Testis (tissue), 3 donors: ENCODE measurements around the gene PRSS38. TPM values are rescaled to one million over a fixed set of nuclear protein-coding genes. Genes with fewer than 3 reads are reported as not detected.
A peak's percentile ranks its signal among the peaks of the same experiment; 100 is the strongest.

Experiments used
- DNase-seq: peaks from one replicate; pipeline ENCODE4 v3.0.0-alpha.2; 2019
- H3K27ac ChIP-seq, 2 donors: fragments of 200-600 bp; sonication (generic); one replicate each; pipeline ENCODE4 v1.5.1; 2019
- H3K27me3 ChIP-seq: fragments of 200-600 bp; sonication (generic); one replicate; pipeline ENCODE4 v1.5.1; 2019
- H3K36me3 ChIP-seq: fragments of 200-600 bp; sonication (generic); one replicate; pipeline ENCODE4 v1.5.1; 2017; ENCODE audit warnings: low read depth; ENCODE audit errors: missing control alignments
- H3K4me1 ChIP-seq: fragments of 200-600 bp; sonication (generic); one replicate; pipeline ENCODE4 v1.5.1; 2019
- H3K4me3 ChIP-seq, 2 donors: fragments of 200-600 bp; sonication (generic); one replicate each; pipeline ENCODE4 v1.5.1; 2017 to 2019
- H3K9me3 ChIP-seq: fragments of 200-600 bp; sonication (generic); one replicate; pipeline ENCODE4 v1.5.1; 2017
- POLR2A ChIP-seq: fragments of 450-650 bp; IDR thresholded peaks from one replicate; pipeline ENCODE4 v1.6.1; 2017; ENCODE audit warnings: antibody characterized with exemption, mild to moderate bottlenecking, moderate library complexity
- WGBS, 2 donors: methylation state at CpG; one replicate each; pipeline ENCODE4 v1.1.5; 2018; 5-methylcytosine and 5-hydroxymethylcytosine counted together
- intact Hi-C: fragments of 100-400 bp; cut with DNase I; formaldehyde crosslinking; loops from one replicate; pipeline ENCODE4 v1.15.1; 2023; ENCODE audit warnings: low total_unique reads
- polyA plus RNA-seq: library from polyadenylated mRNA; stranded (reverse); fragments of 350-450 nt; fragmentation: Illumina TruSeq; extraction: RNeasy Lipid Tissue Mini Kit (QIAGEN cat#74804); gene quantifications from one replicate; pipeline ENCODE4 v1.2.3, GENCODE V29; 2014; ENCODE audit warnings: low read depth, low replicate concordance; ENCODE audit not compliant: insufficient read depth
- total RNA-seq, 2 donors: library from RNA; depleted of rRNA; stranded (reverse); fragments of >200 nt; gene quantifications; one replicate each; pipeline ENCODE4 v1.2.3, GENCODE V29; 2016
- TF ChIP-seq, protein P1 (sequence below), 3 experiments: fragments of 450-650 bp in 2 of 3; fragments of 200-600 bp in 1 of 3; sonication (generic) in 1 of 3; IDR thresholded peaks; one replicate each; pipeline ENCODE4 v1.5.1; 2016 to 2019; ENCODE audit warnings: antibody characterized with exemption in 3 of 3, mild to moderate bottlenecking in 2 of 3, moderate library complexity in 1 of 3

Gene PRSS38
- total and polyA plus RNA-seq, 3 donors from 2014 or later = 3.4 to 9.3 (median 5.4) TPM

DNA sequence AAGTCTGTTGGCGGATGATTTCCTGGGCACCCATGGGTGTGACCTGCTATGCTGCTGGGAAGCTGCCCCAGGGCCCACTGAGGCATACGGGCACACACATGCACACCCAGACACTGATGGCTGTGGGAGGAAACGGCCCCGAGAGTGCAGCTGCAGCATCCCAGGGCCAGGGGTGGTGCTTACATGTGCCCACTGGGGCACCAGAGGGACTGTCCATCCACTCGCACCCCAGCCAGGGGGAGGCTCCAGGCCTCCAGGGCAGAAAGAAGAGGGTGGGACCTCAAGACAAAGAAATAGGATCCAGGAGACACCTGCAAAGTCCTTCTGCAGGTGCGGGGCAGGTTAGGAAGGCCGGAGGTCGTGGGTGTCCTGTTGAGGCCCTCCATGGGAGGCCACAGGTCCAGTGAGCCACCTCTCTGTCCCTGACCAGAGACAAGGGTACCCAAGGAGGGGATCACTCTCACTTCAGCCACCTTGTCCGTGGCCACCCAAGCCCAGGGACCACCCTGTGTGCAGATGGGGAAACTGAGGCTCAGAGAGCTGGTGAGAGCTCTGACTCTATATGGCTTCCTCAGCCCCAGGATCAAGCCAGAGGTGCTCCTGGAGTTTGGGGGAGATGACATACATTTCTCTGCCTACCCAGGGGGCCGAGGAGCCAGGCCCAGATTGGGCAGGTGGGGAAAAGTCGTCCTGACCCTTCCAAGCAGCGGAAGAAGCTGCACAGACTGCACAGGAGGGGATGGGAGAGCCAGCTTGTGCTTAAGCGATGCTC lies 75.2 kb downstream of the PRSS38 start:
- Histone ChIP-seq H3K27me3 (no peaks in the 10 kb centered on the region), H3K4me3 (no peak overlapping the region), H3K27ac (no peak overlapping the region), H3K9me3 (no peaks in the 10 kb centered on the region), H3K36me3 (no peaks in the 10 kb centered on the region), H3K4me1 (peaks cover 13% of the 10 kb centered on the region)
- TF ChIP-seq, protein P1, sequence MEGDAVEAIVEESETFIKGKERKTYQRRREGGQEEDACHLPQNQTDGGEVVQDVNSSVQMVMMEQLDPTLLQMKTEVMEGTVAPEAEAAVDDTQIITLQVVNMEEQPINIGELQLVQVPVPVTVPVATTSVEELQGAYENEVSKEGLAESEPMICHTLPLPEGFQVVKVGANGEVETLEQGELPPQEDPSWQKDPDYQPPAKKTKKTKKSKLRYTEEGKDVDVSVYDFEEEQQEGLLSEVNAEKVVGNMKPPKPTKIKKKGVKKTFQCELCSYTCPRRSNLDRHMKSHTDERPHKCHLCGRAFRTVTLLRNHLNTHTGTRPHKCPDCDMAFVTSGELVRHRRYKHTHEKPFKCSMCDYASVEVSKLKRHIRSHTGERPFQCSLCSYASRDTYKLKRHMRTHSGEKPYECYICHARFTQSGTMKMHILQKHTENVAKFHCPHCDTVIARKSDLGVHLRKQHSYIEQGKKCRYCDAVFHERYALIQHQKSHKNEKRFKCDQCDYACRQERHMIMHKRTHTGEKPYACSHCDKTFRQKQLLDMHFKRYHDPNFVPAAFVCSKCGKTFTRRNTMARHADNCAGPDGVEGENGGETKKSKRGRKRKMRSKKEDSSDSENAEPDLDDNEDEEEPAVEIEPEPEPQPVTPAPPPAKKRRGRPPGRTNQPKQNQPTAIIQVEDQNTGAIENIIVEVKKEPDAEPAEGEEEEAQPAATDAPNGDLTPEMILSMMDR (IDR thresholded peaks at IDR 0.05) = no peak
- TF ChIP-seq POLR2A = no peak
- whole genome bisulfite sequencing, 2 donors = 95 to 98% methylated on average over 8 to 13 of the region's 13 CpGs
- DNase-seq = peak; percentile 3
- intact Hi-C loops = no loop called here

DNA sequence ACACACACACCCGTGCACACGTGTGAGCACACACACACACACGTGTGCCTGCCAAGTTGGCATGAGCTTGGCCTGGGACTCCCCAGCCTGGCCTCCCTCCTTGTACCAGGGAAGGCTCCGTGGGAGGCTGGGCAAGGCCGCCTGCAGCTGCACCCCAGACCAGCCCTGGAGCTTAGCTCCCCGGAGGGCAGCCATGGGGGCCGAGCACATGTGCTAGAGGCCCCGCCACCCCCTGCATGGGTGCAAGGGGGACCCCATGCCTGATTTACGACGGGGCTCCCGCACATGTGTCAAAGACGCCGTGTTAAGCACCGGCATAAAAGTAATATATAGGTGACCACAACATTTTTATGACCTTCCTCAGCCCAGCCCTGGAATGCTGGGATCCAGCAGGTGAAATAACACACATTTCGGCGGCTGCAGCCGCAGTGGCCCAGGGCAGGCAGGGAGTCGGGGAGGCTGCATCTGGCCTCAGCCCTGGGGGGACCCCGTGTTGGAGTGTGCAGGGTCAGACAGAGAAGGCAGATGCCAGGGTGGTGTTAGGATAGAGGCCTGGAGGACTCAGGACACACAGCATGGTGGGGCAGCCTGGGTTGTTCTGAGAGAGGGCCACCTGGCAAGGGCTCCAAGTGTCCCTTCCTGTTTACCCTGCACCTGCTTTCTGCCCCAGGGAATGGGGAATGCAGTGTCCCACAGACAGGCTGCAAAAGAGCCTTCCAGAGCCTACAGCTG lies 75.9 kb downstream of the PRSS38 start:
- Histone ChIP-seq H3K36me3 (no peaks in the 10 kb centered on the region), H3K4me1 (peaks cover 13% of the 10 kb centered on the region), H3K27ac (no peak overlapping the region), H3K4me3 (no peak overlapping the region), H3K27me3 (no peaks in the 10 kb centered on the region), H3K9me3 (no peaks in the 10 kb centered on the region)
- TF ChIP-seq POLR2A = no peak
- TF ChIP-seq, protein P1 (IDR thresholded peaks at IDR 0.05) = no peak
- intact Hi-C loops = no loop called here
- WGBS, 2 donors = 82 to 88% methylated on average over 18 to 19 of the region's 19 CpGs
- DNase-seq = peak; percentile 3

DNA sequence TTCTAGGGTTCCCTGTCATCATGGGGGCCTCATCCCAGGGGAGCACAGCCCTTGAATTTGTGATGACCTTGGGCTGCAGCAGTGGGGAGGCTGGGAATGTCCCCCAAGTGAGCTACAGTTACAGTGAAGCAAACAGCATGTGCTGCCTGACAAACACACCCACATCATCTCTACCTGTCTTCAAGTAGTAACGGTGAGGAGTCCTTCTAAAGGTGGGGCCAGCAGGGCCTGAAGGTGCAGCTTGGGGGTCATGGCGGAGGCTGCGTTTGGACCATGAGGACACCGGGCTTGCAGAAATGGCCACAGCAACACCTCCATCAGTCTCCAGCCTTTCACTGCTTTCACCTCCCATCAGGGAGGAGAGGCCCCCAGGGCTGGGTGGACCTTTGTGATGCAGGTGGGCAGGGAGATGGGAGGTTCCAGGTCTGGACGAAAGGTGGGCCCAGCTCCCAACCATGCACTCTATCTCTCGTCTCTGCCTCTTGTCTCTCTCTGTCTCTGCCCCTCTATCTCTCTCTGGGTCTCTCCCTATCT lies 76.5 kb downstream of the PRSS38 start:
- Histone ChIP-seq H3K4me3 (no peak overlapping the region), H3K4me1 (peaks cover 13% of the 10 kb centered on the region), H3K36me3 (no peaks in the 10 kb centered on the region), H3K27ac (no peak overlapping the region), H3K27me3 (no peaks in the 10 kb centered on the region), H3K9me3 (no peaks in the 10 kb centered on the region)
- intact Hi-C loops = no loop called here
- TF ChIP-seq POLR2A = no peak
- TF ChIP-seq, protein P1 (IDR thresholded peaks at IDR 0.05) = no peak
- DNase-seq = peak; percentile 11
- WGBS, 2 donors = 92 to 93% methylated on average over 6 of the region's 6 CpGs

DNA sequence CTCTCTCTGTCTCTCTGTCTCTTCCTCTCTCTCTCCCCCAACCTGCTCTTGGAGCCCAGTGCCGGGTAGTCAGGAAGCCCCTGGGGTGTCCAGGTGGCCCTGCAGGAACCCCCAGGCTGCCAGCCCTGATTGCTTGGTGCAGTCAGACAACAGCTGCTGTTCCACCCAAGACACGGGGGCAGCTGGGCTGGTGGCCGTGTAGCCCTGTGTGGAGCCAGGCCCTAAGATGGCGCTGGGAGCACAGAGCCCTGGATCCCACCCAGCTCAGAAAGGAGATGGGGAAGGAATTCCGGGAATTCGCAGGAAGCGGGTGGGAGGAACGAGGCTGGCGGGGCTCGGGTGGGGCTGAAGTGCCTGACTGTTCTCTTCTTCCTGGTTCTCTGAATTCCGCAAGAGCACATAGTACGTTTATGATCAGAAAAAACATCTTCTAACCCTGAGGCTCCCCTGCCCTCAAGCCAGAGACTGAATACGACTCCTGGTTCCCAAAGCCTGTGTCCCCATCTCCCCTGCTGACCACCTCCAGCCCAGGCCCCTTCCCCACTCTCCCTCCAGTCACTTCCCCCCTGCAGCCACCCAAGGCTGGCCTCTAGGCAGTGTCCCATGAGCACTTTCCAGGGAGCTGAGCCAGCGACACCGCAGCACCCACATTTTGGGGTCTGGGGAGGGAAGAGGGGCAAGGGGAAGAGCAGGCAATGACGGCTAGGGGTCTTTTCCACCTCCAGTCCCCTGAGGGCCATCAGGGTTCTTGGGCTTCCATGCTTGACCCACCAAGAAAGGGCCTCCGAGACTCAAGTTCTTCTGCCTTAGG lies 77.2 kb downstream of the PRSS38 start:
- Histone ChIP-seq H3K4me3 (no peak overlapping the region), H3K36me3 (no peaks in the 10 kb centered on the region), H3K27ac (no peak overlapping the region), H3K27me3 (no peaks in the 10 kb centered on the region), H3K4me1 (peaks cover 13% of the 10 kb centered on the region), H3K9me3 (no peaks in the 10 kb centered on the region)
- TF ChIP-seq, protein P1 (IDR thresholded peaks at IDR 0.05) = no peak
- no peak for TF ChIP-seq POLR2A
- intact Hi-C loops = no loop called here
- DNase-seq = peak; percentile 10
- 67 to 72% methylated on average over 14 to 17 of the region's 17 CpGs for WGBS, 2 donors
